Mammary epithelial cell (primary cell): ENCODE data around the gene PDCD2.
"Not testable (repeated sequence)": the region's sequence is repeated elsewhere in the genome, so short reads cannot be mapped to it uniquely, and the experiment has no call there.

Experiments
- CTCF ChIP-seq, 2 donors: IDR thresholded peaks in 1 of 2; conservative IDR thresholded peaks in 1 of 2; 2 replicates each; pipeline ENCODE4 v1.5.1; 2011 to 2012; ENCODE audit warnings: inconsistent platforms in 2 of 2, low read length in 2 of 2, mild to moderate bottlenecking in 2 of 2, control low read depth in 1 of 2, low read depth in 1 of 2; ENCODE audit not compliant: insufficient read depth in 1 of 2; ENCODE audit errors: extremely low read depth in 1 of 2
- EZH2 ChIP-seq: IDR thresholded peaks from 2 replicates; pipeline ENCODE4 v1.6.1; 2012; ENCODE audit warnings: low read length, inconsistent platforms, borderline replicate concordance

GRCh38 chr6:170616020-170616554 lies 31.6 kb upstream of the PDCD2 start:
- TF ChIP-seq CTCF (conservative IDR thresholded peaks at IDR 0.05 in 1 of 2, IDR thresholded peaks at IDR 0.05 in 1 of 2; ENCODE audit: extremely low read depth in 1 of 2, insufficient read depth in 1 of 2, low read depth in 1 of 2, low read length in 2 of 2); EZH2: not testable (repeated sequence)
